Measurements from ENCODE around the gene CST6.

CST6 gene, protein sequence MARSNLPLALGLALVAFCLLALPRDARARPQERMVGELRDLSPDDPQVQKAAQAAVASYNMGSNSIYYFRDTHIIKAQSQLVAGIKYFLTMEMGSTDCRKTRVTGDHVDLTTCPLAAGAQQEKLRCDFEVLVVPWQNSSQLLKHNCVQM

DNA sequence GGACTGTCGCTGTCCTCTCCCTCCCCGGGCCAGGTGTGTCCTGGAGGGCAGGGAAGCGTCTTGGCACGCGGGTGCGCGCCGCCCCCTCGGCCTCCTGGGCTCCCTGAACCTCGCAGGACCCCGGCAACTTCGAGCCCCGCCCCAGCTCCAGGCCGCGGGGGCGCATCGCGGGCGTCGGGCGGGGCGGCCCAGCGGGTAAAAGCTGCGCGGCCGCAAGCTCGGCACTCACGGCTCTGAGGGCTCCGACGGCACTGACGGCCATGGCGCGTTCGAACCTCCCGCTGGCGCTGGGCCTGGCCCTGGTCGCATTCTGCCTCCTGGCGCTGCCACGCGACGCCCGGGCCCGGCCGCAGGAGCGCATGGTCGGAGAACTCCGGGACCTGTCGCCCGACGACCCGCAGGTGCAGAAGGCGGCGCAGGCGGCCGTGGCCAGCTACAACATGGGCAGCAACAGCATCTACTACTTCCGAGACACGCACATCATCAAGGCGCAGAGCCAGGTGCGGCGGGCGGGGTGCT, at the start of gene CST6:
Gene CST6 (plus strand): TSS at position 224 of the 519 bp plus-strand sequence. CDS start 37 bp downstream, at position 261.
- peak; percentile 13 for DNase-seq (ENCODE audit: low spot score)
- in situ Hi-C loops (cut with MboI; ENCODE audit: low sequenced_read_pairs, unreplicated experiment) = no loop called here
- TF ChIP-seq, protein P1, sequence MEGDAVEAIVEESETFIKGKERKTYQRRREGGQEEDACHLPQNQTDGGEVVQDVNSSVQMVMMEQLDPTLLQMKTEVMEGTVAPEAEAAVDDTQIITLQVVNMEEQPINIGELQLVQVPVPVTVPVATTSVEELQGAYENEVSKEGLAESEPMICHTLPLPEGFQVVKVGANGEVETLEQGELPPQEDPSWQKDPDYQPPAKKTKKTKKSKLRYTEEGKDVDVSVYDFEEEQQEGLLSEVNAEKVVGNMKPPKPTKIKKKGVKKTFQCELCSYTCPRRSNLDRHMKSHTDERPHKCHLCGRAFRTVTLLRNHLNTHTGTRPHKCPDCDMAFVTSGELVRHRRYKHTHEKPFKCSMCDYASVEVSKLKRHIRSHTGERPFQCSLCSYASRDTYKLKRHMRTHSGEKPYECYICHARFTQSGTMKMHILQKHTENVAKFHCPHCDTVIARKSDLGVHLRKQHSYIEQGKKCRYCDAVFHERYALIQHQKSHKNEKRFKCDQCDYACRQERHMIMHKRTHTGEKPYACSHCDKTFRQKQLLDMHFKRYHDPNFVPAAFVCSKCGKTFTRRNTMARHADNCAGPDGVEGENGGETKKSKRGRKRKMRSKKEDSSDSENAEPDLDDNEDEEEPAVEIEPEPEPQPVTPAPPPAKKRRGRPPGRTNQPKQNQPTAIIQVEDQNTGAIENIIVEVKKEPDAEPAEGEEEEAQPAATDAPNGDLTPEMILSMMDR (IDR thresholded peaks at IDR 0.05; ENCODE audit: borderline replicate concordance, control extremely low read depth, extremely low read depth, insufficient read depth, missing control alignments) = no peak

DNA sequence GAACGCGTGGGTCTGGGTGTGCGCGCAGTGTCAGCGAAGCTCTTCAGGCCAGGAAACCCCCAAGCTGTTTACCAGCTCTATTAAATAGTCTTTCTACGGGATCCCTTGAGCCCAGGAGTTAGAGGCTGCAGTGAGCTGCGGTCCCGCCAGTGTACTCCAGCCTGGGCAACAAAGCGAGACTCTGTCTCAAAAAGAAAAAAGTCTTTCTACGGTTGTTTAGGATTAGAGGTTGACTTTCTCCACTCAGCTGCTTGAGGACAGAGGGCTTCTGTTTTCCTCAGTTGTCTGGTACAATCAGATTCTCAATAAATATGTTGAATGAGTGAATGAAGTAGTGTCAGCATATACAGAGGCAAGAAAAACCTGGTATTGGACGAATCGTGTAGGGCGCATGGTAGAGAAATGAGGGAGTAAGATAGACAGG, 49.7 kb upstream of the CST6 start:
- no peak for DNase-seq (ENCODE audit: low spot score)
- TF ChIP-seq, protein P1 (IDR thresholded peaks at IDR 0.05; ENCODE audit: borderline replicate concordance, control extremely low read depth, extremely low read depth, insufficient read depth, missing control alignments) = no peak
- in situ Hi-C loops (cut with MboI; ENCODE audit: low sequenced_read_pairs, unreplicated experiment) = no loop called here

DNA sequence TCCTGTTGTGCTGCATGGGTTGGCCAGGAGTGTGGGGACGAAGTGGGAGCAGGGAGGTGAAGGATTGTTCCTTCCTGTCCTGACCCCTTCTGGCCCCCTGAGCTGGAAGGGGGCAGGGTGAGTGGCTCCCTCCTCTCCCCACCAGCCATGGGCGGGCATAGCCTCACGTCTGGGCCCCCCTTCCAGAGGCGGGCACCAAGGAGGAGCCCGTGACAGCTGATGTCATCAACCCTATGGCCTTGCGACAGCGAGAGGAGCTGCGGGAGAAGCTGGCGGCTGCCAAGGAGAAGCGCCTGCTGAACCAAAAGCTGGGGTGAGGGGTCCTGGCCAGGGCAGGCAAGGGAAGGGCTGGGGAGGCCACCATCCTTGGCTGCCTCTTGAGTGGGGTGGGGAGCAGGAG, 46.9 kb upstream of the CST6 start:
- in situ Hi-C loops (cut with MboI; ENCODE audit: low sequenced_read_pairs, unreplicated experiment) = no loop called here
- TF ChIP-seq, protein P1 (IDR thresholded peaks at IDR 0.05; ENCODE audit: borderline replicate concordance, control extremely low read depth, extremely low read depth, insufficient read depth, missing control alignments) = no peak
- no peak for DNase-seq (ENCODE audit: low spot score)

DNA sequence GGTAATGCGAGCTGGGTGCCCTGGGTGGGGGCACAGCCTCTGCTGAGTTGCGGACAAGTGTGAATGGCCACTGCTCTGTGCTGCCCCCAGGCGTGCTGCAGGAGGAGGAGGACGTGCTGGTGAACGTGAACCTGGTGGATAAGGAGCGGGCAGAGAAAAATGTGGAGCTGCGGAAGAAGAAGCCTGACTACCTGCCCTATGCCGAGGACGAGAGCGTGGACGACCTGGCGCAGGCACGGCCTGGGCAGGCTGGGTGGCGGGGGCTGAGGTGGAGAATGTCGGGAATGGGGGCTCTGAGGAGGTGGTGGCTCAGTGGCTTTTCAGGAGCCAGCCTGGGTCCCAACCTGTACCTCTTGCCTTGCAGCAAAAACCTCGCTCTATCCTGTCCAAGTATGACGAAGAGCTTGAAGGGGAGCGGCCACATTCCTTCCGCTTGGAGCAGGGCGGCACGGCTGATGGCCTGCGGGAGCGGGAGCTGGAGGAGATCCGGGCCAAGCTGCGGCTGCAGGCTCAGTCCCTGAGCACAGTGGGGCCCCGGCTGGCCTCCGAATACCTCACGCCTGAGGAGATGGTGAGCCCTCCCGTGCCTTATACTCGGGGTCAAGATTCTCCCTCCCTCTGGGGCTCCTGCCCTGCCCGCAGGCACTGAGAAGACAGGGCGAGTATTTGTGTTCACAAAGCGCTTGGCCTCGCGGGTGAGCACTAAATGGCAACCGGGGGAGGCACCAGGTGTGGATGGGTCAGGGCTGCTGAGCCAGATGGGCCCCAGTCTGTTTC, 45.6 kb upstream of the CST6 start:
- TF ChIP-seq, protein P1 (IDR thresholded peaks at IDR 0.05; ENCODE audit: borderline replicate concordance, control extremely low read depth, extremely low read depth, insufficient read depth, missing control alignments) = no peak
- in situ Hi-C loops (cut with MboI; ENCODE audit: low sequenced_read_pairs, unreplicated experiment) = no loop called here
- no peak for DNase-seq (ENCODE audit: low spot score)

DNA sequence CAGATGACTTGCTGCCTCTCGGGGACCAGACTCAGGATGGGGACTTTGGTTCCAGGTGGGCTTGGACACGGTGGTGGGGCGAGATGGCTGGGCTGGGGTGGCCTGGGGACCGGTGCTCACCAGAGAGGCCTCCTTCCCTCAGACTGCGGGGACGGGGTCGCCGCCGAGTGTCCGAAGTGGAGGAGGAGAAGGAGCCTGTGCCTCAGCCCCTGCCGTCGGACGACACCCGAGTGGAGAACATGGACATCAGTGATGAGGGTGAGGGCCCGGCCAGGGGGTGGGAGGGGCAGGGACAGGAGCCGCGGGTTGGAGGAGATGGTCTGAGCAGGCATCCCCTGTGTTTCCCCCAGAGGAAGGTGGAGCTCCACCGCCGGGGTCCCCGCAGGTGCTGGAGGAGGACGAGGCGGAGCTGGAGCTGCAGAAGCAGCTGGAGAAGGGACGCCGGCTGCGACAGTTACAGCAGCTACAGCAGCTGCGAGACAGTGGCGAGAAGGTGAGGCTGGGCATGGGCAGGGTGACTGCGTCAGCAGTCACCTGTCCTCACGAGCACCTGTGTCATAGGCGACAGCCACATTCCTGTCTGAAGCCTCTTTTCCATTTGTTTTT, 44.4 kb upstream of the CST6 start:
- in situ Hi-C loops (cut with MboI; ENCODE audit: low sequenced_read_pairs, unreplicated experiment) = no loop called here
- no peak for DNase-seq (ENCODE audit: low spot score)
- TF ChIP-seq, protein P1 (IDR thresholded peaks at IDR 0.05; ENCODE audit: borderline replicate concordance, control extremely low read depth, extremely low read depth, insufficient read depth, missing control alignments) = no peak

DNA sequence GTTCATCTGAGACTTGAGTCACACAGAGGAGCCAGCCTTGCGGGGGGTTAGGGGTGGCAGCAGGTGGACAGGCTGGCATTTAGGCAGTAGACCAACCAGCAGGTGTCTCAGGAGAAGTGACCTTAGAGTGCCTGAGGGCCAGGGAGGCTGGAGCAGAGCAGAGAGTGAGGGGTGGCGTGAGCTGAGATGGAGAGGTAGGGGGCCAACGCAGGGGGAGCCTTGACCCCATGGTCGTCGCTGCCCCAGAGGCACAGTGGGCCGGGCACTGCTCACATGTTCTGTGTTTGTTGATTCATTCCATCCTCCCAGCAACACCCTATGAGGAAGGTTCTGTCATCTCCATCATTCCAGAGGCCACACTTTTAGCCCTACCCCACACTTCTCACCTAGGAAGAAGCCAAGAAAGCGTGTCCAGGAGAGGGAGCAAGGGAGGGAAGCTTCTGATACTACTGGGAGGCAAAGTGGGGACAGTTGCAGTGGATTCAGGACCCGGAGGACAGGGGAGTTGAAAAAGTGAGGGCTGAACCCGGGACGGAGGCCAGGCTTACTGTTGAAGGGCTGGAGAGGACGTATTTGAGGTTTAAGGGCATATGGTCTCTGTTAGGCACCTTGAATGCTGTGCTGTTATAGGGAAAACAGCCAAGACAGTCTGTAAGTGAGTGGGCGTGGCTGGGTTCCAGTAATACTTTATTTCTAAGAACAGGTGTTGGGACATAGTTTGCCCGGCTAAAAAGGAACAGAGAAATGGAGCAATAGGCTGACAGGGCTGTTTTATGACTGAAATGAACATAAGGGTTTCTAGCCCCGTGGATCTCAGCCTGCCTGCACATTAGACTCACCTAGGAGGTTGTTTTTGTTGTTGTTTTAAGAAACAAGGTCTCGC, 43.0 kb upstream of the CST6 start:
- in situ Hi-C loops (cut with MboI; ENCODE audit: low sequenced_read_pairs, unreplicated experiment) = no loop called here
- DNase-seq (ENCODE audit: low spot score) = no peak

More for the DNA sequence above, 43.0 kb upstream of the CST6 start:
- TF ChIP-seq, protein P1 (IDR thresholded peaks at IDR 0.05; ENCODE audit: borderline replicate concordance, control extremely low read depth, extremely low read depth, insufficient read depth, missing control alignments) = no peak
